Sigmoid colon (tissue), 7 donors: ENCODE data around the gene INTS15. TPM values are rescaled to one million over a fixed set of nuclear protein-coding genes. Genes with fewer than 3 reads are reported as not detected.

Source experiments
- DNase-seq: peaks from one replicate; pipeline ENCODE4 v3.0.0-alpha.2; 2019
- H3K27ac ChIP-seq, 4 donors: fragments of 200-600 bp; sonication (generic); one replicate each; pipeline ENCODE4 v1.5.1; 2016 to 2019; ENCODE audit warnings: mild to moderate bottlenecking in 1 of 4
- H3K27me3 ChIP-seq, 3 donors: fragments of 200-600 bp; sonication (generic); one replicate each; pipeline ENCODE4 v1.5.1; 2019; ENCODE audit warnings: mild to moderate bottlenecking in 1 of 3
- H3K36me3 ChIP-seq, 4 donors: fragments of 200-600 bp; sonication (generic); one replicate each; pipeline ENCODE4 v1.5.1; 2016 to 2019
- H3K4me1 ChIP-seq, 4 donors: fragments of 200-600 bp; sonication (generic); one replicate each; pipeline ENCODE4 v1.5.1; 2017 to 2019
- H3K4me3 ChIP-seq, 4 donors: fragments of 200-600 bp; sonication (generic); one replicate each; pipeline ENCODE4 v1.5.1; 2017 to 2019; ENCODE audit warnings: mild to moderate bottlenecking in 2 of 4, moderate library complexity in 1 of 4
- H3K9me3 ChIP-seq, 4 donors: fragments of 200-600 bp in 3 of 4; sonication (generic) in 3 of 4; one replicate each; pipeline versions ENCODE4 v1.5.1 to v1.6.1; 2013 to 2019
- EP300 ChIP-seq, 4 donors: sonication (generic); formaldehyde crosslinking; IDR thresholded peaks; one replicate each; pipeline ENCODE4 v1.6.1; 2017; ENCODE audit warnings: antibody characterized with exemption in 4 of 4
- POLR2A ChIP-seq, 2 donors: fragments of 450-650 bp; IDR thresholded peaks; one replicate each; pipeline ENCODE4 v1.6.1; 2016; ENCODE audit warnings: antibody characterized with exemption in 2 of 2, mild to moderate bottlenecking in 2 of 2, moderate library complexity in 2 of 2
- POLR2AphosphoS5 ChIP-seq, 4 donors: sonication (generic); formaldehyde crosslinking; IDR thresholded peaks; one replicate each; pipeline ENCODE4 v1.6.1; 2017; ENCODE audit warnings: antibody characterized with exemption in 4 of 4
- WGBS, 2 donors: extraction: QIAGEN DNeasy Blood & Tissue Kit; methylation state at CpG; one replicate each; pipeline ENCODE4 v1.1.7; 2013; 5-methylcytosine and 5-hydroxymethylcytosine counted together
- intact Hi-C: fragments of 100-400 bp; cut with DNase I; formaldehyde crosslinking; loops from one replicate; pipeline ENCODE4 v1.15.1; 2023
- polyA plus RNA-seq, 3 donors: library from polyadenylated mRNA; stranded (reverse); fragments of 200-250 nt; gene quantifications; one replicate each; pipeline ENCODE4 v1.2.3, GENCODE V29; 2013
- total RNA-seq, 4 donors: library from RNA; depleted of rRNA; stranded (reverse); fragments of >200 nt; gene quantifications; one replicate each; pipeline ENCODE4 v1.1.0, GENCODE V29; 2016
- TF ChIP-seq, protein P1 (sequence below), 4 experiments: fragments of 450-650 bp in 3 of 4; fragments of 200-600 bp in 1 of 4; IDR thresholded peaks; one replicate each; pipeline ENCODE4 v1.5.1; 2016 to 2019; ENCODE audit warnings: antibody characterized with exemption in 4 of 4, mild to moderate bottlenecking in 3 of 4, moderate library complexity in 2 of 4
- donor health status: healthy with polysubstance abuse.
- donor health status: Bipolar disorder and iron deficiency.
- donor health status: healthy.

The INTS15 gene
- total and polyA plus RNA-seq, 7 donors, result 10.4 to 30.2 (median 18.1) TPM

DNA sequence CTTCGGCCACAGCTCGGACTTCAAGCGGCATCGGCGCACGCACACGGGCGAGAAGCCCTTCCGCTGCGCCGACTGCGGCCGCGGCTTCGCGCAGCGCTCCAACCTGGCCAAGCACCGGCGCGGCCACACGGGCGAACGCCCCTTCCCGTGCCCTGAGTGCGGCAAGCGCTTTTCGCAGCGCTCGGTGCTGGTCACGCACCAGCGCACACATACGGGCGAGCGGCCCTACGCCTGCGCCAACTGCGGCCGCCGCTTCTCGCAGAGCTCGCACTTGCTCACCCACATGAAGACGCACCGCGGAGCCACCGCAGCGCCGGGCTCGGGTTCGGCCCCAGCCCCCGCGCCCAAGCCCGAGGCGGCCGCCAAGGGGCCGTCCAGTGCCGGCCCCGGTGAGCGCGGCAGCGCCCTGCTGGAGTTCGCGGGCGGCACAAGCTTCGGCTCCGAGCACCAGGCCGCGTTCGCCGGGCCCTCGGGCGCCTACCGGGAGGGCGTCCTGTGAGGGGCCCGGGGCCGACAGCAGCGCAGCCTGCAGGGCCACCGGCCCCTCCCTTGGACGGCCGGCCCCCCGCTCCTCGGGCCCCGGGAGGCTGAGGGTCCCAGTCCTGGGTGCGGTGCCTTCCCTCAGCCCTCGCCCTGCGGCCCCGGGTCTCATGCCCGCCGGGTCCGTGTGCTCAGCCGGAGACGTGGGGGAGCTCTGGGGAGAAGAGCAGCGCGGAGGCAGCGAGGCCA lies 64.5 kb downstream of the INTS15 start:
- intact Hi-C loops, result no loop called here
- Histone ChIP-seq H3K4me3 (no peak overlapping the region), H3K4me1 (no peaks in the 10 kb centered on the region), H3K9me3 (no peaks in the 10 kb centered on the region), H3K36me3 (peaks cover 11 to 59% (median 33%) of the 10 kb centered on the region in 4 donors), H3K27me3 (no peaks in the 10 kb centered on the region), H3K27ac (no peak overlapping the region)
- TF ChIP-seq POLR2A (IDR thresholded peaks at IDR 0.05) (no peak), EP300 (IDR thresholded peaks at IDR 0.05) (no peak)
- TF ChIP-seq, protein P1, sequence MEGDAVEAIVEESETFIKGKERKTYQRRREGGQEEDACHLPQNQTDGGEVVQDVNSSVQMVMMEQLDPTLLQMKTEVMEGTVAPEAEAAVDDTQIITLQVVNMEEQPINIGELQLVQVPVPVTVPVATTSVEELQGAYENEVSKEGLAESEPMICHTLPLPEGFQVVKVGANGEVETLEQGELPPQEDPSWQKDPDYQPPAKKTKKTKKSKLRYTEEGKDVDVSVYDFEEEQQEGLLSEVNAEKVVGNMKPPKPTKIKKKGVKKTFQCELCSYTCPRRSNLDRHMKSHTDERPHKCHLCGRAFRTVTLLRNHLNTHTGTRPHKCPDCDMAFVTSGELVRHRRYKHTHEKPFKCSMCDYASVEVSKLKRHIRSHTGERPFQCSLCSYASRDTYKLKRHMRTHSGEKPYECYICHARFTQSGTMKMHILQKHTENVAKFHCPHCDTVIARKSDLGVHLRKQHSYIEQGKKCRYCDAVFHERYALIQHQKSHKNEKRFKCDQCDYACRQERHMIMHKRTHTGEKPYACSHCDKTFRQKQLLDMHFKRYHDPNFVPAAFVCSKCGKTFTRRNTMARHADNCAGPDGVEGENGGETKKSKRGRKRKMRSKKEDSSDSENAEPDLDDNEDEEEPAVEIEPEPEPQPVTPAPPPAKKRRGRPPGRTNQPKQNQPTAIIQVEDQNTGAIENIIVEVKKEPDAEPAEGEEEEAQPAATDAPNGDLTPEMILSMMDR (IDR thresholded peaks at IDR 0.05), result no peak
- 97 to 98% methylated on average over 94 of the region's 94 CpGs for WGBS, 2 donors
- no peak for DNase-seq

DNA sequence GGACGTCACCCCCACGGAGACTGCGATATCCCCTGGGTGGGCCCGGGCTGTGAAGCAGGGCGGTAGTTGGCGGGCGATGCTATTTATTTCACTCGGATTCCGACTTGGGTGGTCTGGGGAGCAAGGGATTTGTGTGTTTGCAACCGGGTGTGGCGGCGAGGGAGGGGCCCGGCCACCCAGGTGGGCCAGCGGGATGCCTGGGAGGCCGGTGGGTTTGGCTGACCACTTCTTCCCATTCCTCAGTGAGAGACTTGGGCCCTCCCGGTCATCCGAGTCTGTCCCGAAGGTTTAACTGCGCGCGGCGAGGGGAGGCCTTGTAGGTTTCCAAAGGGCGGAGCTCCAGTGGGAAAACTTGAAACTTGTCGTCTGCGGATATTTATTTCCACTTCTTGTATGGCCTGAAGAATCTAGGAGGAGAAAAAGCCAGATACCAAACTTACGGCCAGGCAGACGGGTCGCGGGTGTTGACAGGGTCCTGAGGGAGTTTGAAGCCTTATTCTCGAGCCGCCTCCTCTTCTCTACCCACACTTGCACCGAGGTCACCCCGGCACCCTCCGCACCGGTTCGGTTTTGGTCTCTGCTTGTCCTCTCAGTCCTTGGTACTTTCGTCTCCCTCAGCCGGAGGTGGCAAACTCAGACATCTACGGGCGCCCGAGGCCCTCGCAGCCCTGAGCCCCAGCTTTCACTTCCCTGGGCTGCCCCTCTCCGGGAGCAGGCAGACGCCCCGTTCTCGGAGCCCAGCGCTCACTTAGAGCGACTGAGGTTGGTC lies 65.2 kb downstream of the INTS15 start:
- Histone ChIP-seq H3K4me3 (no peak overlapping the region), H3K27ac (no peak overlapping the region), H3K9me3 (no peaks in the 10 kb centered on the region), H3K27me3 (no peaks in the 10 kb centered on the region), H3K36me3 (peaks cover 11 to 51% (median 32%) of the 10 kb centered on the region in 4 donors), H3K4me1 (no peaks in the 10 kb centered on the region)
- 95 to 97% methylated on average over 48 of the region's 48 CpGs for WGBS, 2 donors
- intact Hi-C loops, result no loop called here
- TF ChIP-seq POLR2A (IDR thresholded peaks at IDR 0.05), result no peak
- TF ChIP-seq, protein P1 (IDR thresholded peaks at IDR 0.05), result no peak
- no peak for TF ChIP-seq EP300 (IDR thresholded peaks at IDR 0.05)
- TF ChIP-seq POLR2AphosphoS5 (IDR thresholded peaks at IDR 0.05), result no peak
- DNase-seq, result peak; percentile 58

DNA sequence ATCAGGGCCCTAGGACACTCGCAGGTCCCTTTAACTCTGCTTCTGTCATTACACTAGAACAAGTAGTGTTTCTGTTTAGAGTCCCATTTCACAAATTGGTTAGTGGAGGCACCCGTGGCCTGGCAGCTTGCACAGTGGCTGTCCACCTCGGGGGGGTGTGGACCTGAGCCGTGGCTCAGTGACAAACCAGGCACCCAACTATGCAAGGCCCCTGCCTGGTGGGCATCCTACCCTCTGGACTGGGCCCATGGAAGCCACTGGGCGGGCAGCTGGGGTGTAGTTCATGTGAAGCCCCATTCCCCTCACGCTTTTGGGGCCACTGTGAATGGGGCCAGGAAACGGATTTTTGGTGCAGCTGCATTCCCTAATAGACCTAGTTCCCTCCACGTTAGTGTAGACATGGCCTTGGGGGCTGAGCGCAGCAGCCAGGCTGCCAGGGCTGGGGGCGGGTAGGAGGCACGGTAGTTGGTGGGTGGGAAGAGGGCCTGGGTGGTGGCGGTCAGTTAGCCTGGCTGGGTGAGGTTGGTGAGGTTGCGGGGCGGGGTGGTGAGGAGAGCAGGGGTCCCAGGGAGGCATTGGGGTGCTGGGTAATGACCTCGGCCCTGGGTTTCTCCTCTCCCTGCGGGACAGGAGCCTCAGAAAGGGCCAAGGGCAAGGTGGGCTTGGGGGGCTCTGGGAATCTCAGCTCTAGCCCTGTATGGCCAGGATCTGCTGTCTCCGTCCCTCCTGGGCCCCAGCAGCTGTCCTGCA lies 66.0 kb downstream of the INTS15 start:
- Histone ChIP-seq H3K27me3 (no peaks in the 10 kb centered on the region), H3K4me3 (no peak overlapping the region), H3K27ac (no peak overlapping the region), H3K9me3 (no peaks in the 10 kb centered on the region), H3K36me3 (peaks cover 11 to 43% (median 32%) of the 10 kb centered on the region in 4 donors), H3K4me1 (no peaks in the 10 kb centered on the region)
- WGBS, 2 donors, result 95 to 96% methylated on average over 17 of the region's 17 CpGs
- TF ChIP-seq EP300 (IDR thresholded peaks at IDR 0.05) (no peak), POLR2AphosphoS5 (IDR thresholded peaks at IDR 0.05) (no peak), POLR2A (IDR thresholded peaks at IDR 0.05) (no peak)
- TF ChIP-seq, protein P1 (IDR thresholded peaks at IDR 0.05), result no peak
- intact Hi-C loops, result no loop called here
- DNase-seq, result peak; percentile 60

DNA sequence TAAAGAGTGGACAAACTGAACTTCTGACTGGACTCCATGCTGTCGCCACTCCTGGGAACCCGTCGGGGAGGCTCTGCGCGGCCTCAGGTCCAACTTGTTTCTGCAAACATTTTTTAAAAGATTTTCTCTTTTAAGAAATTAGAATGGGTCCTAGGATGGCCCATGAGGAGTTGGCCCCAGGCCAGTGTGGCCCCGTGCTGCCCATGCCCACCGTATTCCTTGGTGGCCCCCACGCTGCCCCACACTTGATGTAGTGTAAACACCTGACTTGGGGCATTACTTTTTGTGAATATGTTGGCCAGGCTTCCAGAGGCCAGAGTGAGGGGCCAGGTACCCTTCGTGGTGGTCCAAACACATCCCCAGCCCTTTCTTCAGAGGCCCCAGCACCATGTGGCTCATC lies 66.6 kb downstream of the INTS15 start:
- intact Hi-C loops, result no loop called here
- 96% methylated on average over 9 of the region's 9 CpGs for WGBS, 2 donors

More for the DNA sequence above, 66.6 kb downstream of the INTS15 start:
- Histone ChIP-seq H3K4me3 (no peak overlapping the region), H3K27me3 (no peaks in the 10 kb centered on the region), H3K27ac (no peak overlapping the region), H3K36me3 (peaks cover 11 to 39% (median 31%) of the 10 kb centered on the region in 4 donors), H3K4me1 (no peaks in the 10 kb centered on the region), H3K9me3 (no peaks in the 10 kb centered on the region)
- TF ChIP-seq EP300 (IDR thresholded peaks at IDR 0.05) (no peak), POLR2AphosphoS5 (IDR thresholded peaks at IDR 0.05) (no peak), POLR2A (IDR thresholded peaks at IDR 0.05) (no peak)
- TF ChIP-seq, protein P1 (IDR thresholded peaks at IDR 0.05), result no peak
- peak; percentile 50 for DNase-seq

Other genes starting within 250 kb of the INTS15 start
- gene FAM220A, start 241.1 kb upstream of the INTS15 start, total RNA-seq, result 10 to 100 TPM; 13.3 to 21.9 (median 20.3) TPM
- 10 to 100 TPM in 2 of 3 donors, 1 to 10 TPM in 1; 8.9 to 13.6 (median 10.2) TPM for gene FAM220A, start 241.1 kb upstream of the INTS15 start, polyA plus RNA-seq
- gene RAC1, start 215.5 kb upstream of the INTS15 start, total RNA-seq, result 100 to 1,000 TPM; 117 to 170 (median 140) TPM
- gene RAC1, start 215.5 kb upstream of the INTS15 start, polyA plus RNA-seq, result 100 to 1,000 TPM; 286 to 382 (median 352) TPM
- gene DAGLB, start 142.1 kb upstream of the INTS15 start, total RNA-seq, result 10 to 100 TPM in 2 of 4 donors, 1 to 10 TPM in 2; 7.5 to 11.7 (median 9.7) TPM
- gene DAGLB, start 142.1 kb upstream of the INTS15 start, polyA plus RNA-seq, result 10 to 100 TPM in 1 of 3 donors, 1 to 10 TPM in 2; 3.0 to 10.9 (median 4.9) TPM
- 10 to 100 TPM; 42.4 to 72.0 (median 60.5) TPM for gene KDELR2, start 105.9 kb upstream of the INTS15 start, total RNA-seq
- gene KDELR2, start 105.9 kb upstream of the INTS15 start, polyA plus RNA-seq, result 100 to 1,000 TPM in 1 of 3 donors, 10 to 100 TPM in 2; 59.9 to 136 (median 80.5) TPM
- gene GRID2IP, start 38.6 kb upstream of the INTS15 start, total RNA-seq, result not detected
- gene GRID2IP, start 38.6 kb upstream of the INTS15 start, polyA plus RNA-seq, result under 1 TPM in 2 of 3 donors, not detected in 1; 0.23 to 0.39 TPM
- 10 to 100 TPM; 51.0 to 73.6 (median 61.8) TPM for gene ZDHHC4, start 12.6 kb upstream of the INTS15 start, total RNA-seq
- 10 to 100 TPM; 32.4 to 38.8 (median 33.6) TPM for gene ZDHHC4, start 12.6 kb upstream of the INTS15 start, polyA plus RNA-seq
- gene ZNF853, start 25.6 kb downstream of the INTS15 start, total RNA-seq, result 10 to 100 TPM; 20.0 to 36.0 (median 24.8) TPM
- 1 to 10 TPM in 2 of 3 donors, under 1 TPM in 1; 0.69 to 2.3 (median 1.8) TPM for gene ZNF853, start 25.6 kb downstream of the INTS15 start, polyA plus RNA-seq
- gene ZNF316, start 47.3 kb downstream of the INTS15 start, total RNA-seq, result 10 to 100 TPM; 10.2 to 49.6 (median 17.2) TPM
- gene ZNF316, start 47.3 kb downstream of the INTS15 start, polyA plus RNA-seq, result 10 to 100 TPM in 1 of 3 donors, 1 to 10 TPM in 2; 3.6 to 17.3 (median 5.3) TPM
- gene ZNF12, start 116.9 kb downstream of the INTS15 start, total RNA-seq, result 10 to 100 TPM; 17.2 to 27.1 (median 22.9) TPM
- gene ZNF12, start 116.9 kb downstream of the INTS15 start, polyA plus RNA-seq, result 1 to 10 TPM; 4.4 to 9.8 (median 6.6) TPM
- under 1 TPM in 1 of 4 donors, not detected in 3; 0.36 TPM for gene RSPH10B2, start 164.1 kb downstream of the INTS15 start, total RNA-seq
- gene RSPH10B2, start 164.1 kb downstream of the INTS15 start, polyA plus RNA-seq, result under 1 TPM in 1 of 3 donors, not detected in 2; 0.12 TPM
- 10 to 100 TPM; 48.9 to 91.8 (median 57.7) TPM for gene CCZ1B, start 236.3 kb downstream of the INTS15 start, total RNA-seq
- gene CCZ1B, start 236.3 kb downstream of the INTS15 start, polyA plus RNA-seq, result 10 to 100 TPM; 32.6 to 46.8 (median 35.8) TPM